GM12875 (cell line): ENCODE data around the gene STH.

Experiments
- H3K4me3 ChIP-seq: one replicate; pipeline ENCODE4 v1.5.1; 2011; ENCODE audit warnings: low read depth, low read length, control low read depth
- TF ChIP-seq, protein P1 (sequence below): IDR thresholded peaks from 2 replicates; pipeline ENCODE4 v1.5.1; 2011; ENCODE audit warnings: low read depth, mild to moderate bottlenecking, control low read depth, inconsistent platforms, low read length, moderate library complexity, borderline replicate concordance; ENCODE audit not compliant: insufficient read depth

STH gene

DNA sequence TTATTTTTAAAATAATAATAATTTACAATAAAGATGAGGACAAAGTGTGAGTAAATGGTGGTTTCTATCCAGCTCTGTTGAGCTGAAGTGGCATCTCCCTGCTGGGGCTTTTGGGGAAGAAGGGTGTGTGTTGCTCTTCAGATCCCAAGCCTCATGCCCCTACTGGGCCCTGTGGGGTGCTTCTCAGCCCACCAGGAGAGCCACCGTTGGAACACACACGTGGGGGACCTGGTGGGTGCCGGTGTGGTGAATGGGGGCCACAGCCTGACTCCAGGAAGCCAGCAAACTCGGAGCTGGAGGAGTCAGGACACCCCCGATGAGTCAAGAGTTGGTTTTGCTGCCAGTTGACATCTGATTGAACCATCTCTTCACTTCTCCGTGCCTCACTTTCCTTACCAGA lies 37.8 kb upstream of the STH start:
- H3K4me3 ChIP-seq = no peak overlapping the region
- TF ChIP-seq, protein P1, sequence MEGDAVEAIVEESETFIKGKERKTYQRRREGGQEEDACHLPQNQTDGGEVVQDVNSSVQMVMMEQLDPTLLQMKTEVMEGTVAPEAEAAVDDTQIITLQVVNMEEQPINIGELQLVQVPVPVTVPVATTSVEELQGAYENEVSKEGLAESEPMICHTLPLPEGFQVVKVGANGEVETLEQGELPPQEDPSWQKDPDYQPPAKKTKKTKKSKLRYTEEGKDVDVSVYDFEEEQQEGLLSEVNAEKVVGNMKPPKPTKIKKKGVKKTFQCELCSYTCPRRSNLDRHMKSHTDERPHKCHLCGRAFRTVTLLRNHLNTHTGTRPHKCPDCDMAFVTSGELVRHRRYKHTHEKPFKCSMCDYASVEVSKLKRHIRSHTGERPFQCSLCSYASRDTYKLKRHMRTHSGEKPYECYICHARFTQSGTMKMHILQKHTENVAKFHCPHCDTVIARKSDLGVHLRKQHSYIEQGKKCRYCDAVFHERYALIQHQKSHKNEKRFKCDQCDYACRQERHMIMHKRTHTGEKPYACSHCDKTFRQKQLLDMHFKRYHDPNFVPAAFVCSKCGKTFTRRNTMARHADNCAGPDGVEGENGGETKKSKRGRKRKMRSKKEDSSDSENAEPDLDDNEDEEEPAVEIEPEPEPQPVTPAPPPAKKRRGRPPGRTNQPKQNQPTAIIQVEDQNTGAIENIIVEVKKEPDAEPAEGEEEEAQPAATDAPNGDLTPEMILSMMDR = no peak

- TF ChIP-seq, protein P1 = no peak
- H3K4me3 ChIP-seq = no peak overlapping the region
Measured at GRCh38 chr17:45962221-45962972, 36.7 kb upstream of the STH start.

DNA sequence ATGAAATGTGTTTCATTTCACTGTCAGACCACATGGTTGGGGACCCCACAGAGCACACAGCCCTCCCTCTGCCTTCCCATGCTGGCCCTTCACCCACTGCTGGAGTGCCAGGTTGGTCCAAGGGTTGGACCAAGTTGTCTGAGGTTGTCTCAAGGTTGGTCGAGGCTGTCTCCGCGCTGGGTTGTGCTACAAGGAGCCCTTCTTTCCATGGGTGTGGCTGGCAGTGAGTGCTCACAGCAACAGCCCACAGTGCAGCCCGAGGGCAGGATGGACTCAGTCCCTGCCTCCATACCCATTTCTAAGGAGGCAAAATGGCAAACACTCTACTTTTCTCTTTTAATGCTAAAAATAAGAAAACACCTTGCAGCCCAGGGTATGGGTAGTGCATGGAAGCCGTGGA lies 35.8 kb upstream of the STH start:
- no peak overlapping the region for H3K4me3 ChIP-seq
- TF ChIP-seq, protein P1 = no peak

GRCh38 chr17:45963889-45964288 lies 35.2 kb upstream of the STH start:
- no peak overlapping the region for H3K4me3 ChIP-seq
- TF ChIP-seq, protein P1 = no peak

DNA sequence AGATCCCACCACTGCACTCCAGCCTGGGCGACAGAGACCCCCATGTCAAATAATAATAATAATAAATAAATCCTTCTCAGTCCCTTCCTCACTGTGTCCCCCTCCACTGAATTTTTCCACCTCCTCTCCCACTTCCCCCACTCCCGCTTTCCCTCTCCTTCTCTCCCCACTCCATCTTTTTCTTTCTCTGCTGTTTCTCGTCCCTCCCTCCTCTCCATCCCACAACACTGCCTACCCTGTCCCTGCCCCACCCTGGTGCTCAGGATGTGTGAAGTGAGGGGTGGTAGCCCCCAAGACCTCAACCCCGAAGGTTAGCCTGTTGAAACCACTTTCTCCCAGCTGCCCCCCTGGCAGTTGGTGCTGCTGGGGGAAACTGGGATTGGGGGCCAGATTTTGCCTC lies 34.4 kb upstream of the STH start:
- TF ChIP-seq, protein P1 = no peak

GRCh38 chr17:45965812-45966211 lies 33.2 kb upstream of the STH start:
- TF ChIP-seq, protein P1 = no peak
- H3K4me3 ChIP-seq = no peak overlapping the region

More for the DNA sequence above, 34.4 kb upstream of the STH start:
- H3K4me3 ChIP-seq = no peak overlapping the region

GRCh38 chr17:45966606-45967280 lies 32.3 kb upstream of the STH start:
- H3K4me3 ChIP-seq = no peak overlapping the region
- TF ChIP-seq, protein P1 = no peak
